ENCODE results near the gene DOHH. TPM values are rescaled to one million over a fixed set of nuclear protein-coding genes. Genes with fewer than 3 reads are reported as not detected.

The DOHH gene
- total and polyA plus RNA-seq, 2 experiments from 2014 or later = 19.0 to 34.7 TPM

DNA sequence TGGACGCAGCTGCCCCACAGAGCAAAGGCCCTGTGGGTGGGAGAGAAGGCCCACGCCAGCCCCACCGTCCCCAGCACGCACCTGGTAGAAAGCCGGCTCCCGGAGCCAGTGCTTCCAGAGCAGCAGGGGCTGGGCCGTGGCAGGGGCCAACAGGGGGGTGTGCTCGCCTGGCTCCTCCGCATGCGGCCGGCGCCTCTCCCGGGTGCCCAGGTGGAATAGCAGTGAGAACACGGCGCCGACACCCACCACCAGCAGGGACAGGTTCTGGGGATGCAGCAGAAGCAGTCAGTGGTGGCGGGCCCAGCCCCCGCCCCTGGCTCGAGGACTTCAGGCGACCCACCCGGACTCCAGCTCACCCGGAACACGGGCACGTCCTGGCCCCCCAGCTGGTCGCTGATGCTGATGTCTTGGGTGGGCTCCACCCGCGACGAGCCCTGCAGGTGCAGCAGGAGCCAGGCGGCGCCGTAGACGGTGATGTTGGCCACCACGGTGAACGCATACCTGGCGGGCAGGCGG, 47.4 kb upstream of the DOHH start (continued):
- TF ChIP-seq, protein P1, sequence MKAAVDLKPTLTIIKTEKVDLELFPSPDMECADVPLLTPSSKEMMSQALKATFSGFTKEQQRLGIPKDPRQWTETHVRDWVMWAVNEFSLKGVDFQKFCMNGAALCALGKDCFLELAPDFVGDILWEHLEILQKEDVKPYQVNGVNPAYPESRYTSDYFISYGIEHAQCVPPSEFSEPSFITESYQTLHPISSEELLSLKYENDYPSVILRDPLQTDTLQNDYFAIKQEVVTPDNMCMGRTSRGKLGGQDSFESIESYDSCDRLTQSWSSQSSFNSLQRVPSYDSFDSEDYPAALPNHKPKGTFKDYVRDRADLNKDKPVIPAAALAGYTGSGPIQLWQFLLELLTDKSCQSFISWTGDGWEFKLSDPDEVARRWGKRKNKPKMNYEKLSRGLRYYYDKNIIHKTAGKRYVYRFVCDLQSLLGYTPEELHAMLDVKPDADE (IDR thresholded peaks at IDR 0.05) = no peak
- TF ChIP-seq POLR2AphosphoS5 (IDR thresholded peaks at IDR 0.05; ENCODE audit: low read depth) = no peak

DNA sequence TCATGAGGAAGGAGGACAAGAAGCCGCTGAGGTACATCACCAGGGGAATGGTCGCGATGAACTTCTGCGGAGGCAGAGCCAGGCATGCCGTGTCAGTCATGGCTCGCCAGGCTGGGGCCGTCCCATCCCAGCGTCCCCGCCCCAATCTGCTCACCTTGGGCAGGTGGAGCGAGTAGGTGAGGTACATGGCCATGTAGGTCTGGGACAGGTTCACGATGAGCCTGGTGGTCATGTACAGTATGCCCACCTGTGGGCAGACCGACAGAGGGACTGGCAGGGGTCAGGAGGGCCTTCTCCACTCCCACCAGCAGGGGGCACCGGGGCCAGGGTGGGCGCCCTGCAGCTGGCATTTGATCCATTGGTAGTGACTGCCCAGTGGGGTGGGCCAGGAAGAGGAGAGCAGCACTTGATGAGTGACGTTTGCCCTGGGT, 46.8 kb upstream of the DOHH start:
- no peaks in the 10 kb centered on the region for H3K36me3 ChIP-seq (ENCODE audit: insufficient read depth)
- no peaks in the 10 kb centered on the region for H3K27me3 ChIP-seq (ENCODE audit: insufficient read depth)
- no peaks in the 10 kb centered on the region; the same call in 2 of the 3 replicates for H3K4me1 Mint-ChIP-seq
- no peaks in the 10 kb centered on the region for H3K4me1 ChIP-seq (ENCODE audit: insufficient read depth)
- no peak overlapping the region for H2AFZ ChIP-seq
- no peak overlapping the region for H3K4me3 ChIP-seq
- peaks cover 6% of the 10 kb centered on the region; the same call in 1 of the 2 replicates for H3F3A ChIP-seq (replicated peaks; ENCODE audit: low read depth)
- ATAC-seq (peak; percentile 18), DNase-seq (ENCODE audit: low spot score) (no peak)
- no peaks in the 10 kb centered on the region for H3K9me3 Mint-ChIP-seq
- H3K27ac ChIP-seq (ENCODE audit: low read depth) = no peak overlapping the region
- peaks cover 14% of the 10 kb centered on the region for H3K27me3 Mint-ChIP-seq (ENCODE audit: insufficient read depth, low read depth, poor library complexity)
- peaks cover 7% of the 10 kb centered on the region for H4K20me1 ChIP-seq (replicated peaks; ENCODE audit: insufficient read depth)
- no peak overlapping the region for H3K27ac Mint-ChIP-seq
- peaks cover 7% of the 10 kb centered on the region for H3K36me3 Mint-ChIP-seq (ENCODE audit: low read depth)
- TF ChIP-seq EZH2phosphoT487 (IDR thresholded peaks at IDR 0.05; ENCODE audit: unreplicated experiment) (no peak), JUNB (IDR thresholded peaks at IDR 0.05; ENCODE audit: unreplicated experiment) (no peak)
- TF ChIP-seq, protein P2, sequence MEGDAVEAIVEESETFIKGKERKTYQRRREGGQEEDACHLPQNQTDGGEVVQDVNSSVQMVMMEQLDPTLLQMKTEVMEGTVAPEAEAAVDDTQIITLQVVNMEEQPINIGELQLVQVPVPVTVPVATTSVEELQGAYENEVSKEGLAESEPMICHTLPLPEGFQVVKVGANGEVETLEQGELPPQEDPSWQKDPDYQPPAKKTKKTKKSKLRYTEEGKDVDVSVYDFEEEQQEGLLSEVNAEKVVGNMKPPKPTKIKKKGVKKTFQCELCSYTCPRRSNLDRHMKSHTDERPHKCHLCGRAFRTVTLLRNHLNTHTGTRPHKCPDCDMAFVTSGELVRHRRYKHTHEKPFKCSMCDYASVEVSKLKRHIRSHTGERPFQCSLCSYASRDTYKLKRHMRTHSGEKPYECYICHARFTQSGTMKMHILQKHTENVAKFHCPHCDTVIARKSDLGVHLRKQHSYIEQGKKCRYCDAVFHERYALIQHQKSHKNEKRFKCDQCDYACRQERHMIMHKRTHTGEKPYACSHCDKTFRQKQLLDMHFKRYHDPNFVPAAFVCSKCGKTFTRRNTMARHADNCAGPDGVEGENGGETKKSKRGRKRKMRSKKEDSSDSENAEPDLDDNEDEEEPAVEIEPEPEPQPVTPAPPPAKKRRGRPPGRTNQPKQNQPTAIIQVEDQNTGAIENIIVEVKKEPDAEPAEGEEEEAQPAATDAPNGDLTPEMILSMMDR (conservative IDR thresholded peaks at IDR 0.05; ENCODE audit: low read depth in 2 of 2) = peak; percentile 54 to 55
- TF ChIP-seq, protein P3, sequence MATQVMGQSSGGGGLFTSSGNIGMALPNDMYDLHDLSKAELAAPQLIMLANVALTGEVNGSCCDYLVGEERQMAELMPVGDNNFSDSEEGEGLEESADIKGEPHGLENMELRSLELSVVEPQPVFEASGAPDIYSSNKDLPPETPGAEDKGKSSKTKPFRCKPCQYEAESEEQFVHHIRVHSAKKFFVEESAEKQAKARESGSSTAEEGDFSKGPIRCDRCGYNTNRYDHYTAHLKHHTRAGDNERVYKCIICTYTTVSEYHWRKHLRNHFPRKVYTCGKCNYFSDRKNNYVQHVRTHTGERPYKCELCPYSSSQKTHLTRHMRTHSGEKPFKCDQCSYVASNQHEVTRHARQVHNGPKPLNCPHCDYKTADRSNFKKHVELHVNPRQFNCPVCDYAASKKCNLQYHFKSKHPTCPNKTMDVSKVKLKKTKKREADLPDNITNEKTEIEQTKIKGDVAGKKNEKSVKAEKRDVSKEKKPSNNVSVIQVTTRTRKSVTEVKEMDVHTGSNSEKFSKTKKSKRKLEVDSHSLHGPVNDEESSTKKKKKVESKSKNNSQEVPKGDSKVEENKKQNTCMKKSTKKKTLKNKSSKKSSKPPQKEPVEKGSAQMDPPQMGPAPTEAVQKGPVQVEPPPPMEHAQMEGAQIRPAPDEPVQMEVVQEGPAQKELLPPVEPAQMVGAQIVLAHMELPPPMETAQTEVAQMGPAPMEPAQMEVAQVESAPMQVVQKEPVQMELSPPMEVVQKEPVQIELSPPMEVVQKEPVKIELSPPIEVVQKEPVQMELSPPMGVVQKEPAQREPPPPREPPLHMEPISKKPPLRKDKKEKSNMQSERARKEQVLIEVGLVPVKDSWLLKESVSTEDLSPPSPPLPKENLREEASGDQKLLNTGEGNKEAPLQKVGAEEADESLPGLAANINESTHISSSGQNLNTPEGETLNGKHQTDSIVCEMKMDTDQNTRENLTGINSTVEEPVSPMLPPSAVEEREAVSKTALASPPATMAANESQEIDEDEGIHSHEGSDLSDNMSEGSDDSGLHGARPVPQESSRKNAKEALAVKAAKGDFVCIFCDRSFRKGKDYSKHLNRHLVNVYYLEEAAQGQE (IDR thresholded peaks at IDR 0.05; ENCODE audit: unreplicated experiment) = no peak
- no peaks in the 10 kb centered on the region for H3K9me2 ChIP-seq (ENCODE audit: insufficient read depth)
- H3K4me2 ChIP-seq = no peak overlapping the region
- no peaks in the 10 kb centered on the region for H3K79me2 ChIP-seq (replicated peaks; ENCODE audit: insufficient read depth)
- H3K4me3 Mint-ChIP-seq = no peak overlapping the region

DNA sequence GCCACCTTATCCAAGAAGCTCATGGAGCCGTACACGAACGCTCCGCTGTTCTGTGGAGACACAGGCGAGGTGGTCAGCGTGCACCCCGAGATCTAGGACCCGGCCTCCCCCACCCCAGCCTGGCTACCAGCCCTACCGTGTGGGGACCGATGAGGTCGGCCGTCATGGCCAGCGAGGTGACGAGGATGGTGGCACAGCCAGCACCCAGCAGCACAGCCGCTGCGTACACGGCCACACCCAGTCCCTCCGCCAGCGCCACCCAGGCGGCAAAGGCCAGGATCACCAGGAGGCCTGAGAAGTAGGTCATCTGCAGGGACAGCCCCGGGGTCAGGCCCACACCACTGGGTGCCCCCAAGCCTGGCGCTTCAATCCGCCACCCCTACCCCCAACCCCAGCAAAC, 45.6 kb upstream of the DOHH start:
- H3F3A ChIP-seq (replicated peaks; ENCODE audit: low read depth) = peaks cover 6% of the 10 kb centered on the region; the same call in 1 of the 2 replicates
- H2AFZ ChIP-seq = no peak overlapping the region
- no peaks in the 10 kb centered on the region for H3K4me1 ChIP-seq (ENCODE audit: insufficient read depth)
- H3K36me3 Mint-ChIP-seq (ENCODE audit: low read depth) = peaks cover 7% of the 10 kb centered on the region
- no peak overlapping the region for H3K4me2 ChIP-seq
- peaks cover 7% of the 10 kb centered on the region for H4K20me1 ChIP-seq (replicated peaks; ENCODE audit: insufficient read depth)
- no peaks in the 10 kb centered on the region for H3K9me2 ChIP-seq (ENCODE audit: insufficient read depth)
- H3K27ac Mint-ChIP-seq = no peak overlapping the region
- no peak overlapping the region for H3K27ac ChIP-seq (ENCODE audit: low read depth)
- peaks cover 14% of the 10 kb centered on the region for H3K27me3 Mint-ChIP-seq (ENCODE audit: insufficient read depth, low read depth, poor library complexity)
- H3K27me3 ChIP-seq (ENCODE audit: insufficient read depth) = no peaks in the 10 kb centered on the region
- no peaks in the 10 kb centered on the region for H3K36me3 ChIP-seq (ENCODE audit: insufficient read depth)
- H3K4me3 Mint-ChIP-seq = no peak overlapping the region
- no peaks in the 10 kb centered on the region for H3K9me3 Mint-ChIP-seq
- H3K4me1 Mint-ChIP-seq = no peaks in the 10 kb centered on the region; the same call in 2 of the 3 replicates
- ATAC-seq (no peak), DNase-seq (ENCODE audit: low spot score) (no peak)
- no peak overlapping the region for H3K4me3 ChIP-seq
- H3K79me2 ChIP-seq (replicated peaks; ENCODE audit: insufficient read depth) = no peaks in the 10 kb centered on the region
- TF ChIP-seq STAT1 (IDR thresholded peaks at IDR 0.05; ENCODE audit: unreplicated experiment) (no peak), ZNF114 (CRISPR knock-in tag; IDR thresholded peaks at IDR 0.05) (no peak), EZH2 (IDR thresholded peaks at IDR 0.05; ENCODE audit: low read depth, unreplicated experiment) (no peak), NANOG (IDR thresholded peaks at IDR 0.05; ENCODE audit: borderline replicate concordance) (no peak)
